ENCODE measurements around the gene HLA-A. TPM values are rescaled to one million over a fixed set of nuclear protein-coding genes. Genes with fewer than 3 reads are reported as not detected.
A peak's percentile ranks its signal among the peaks of the same experiment; 100 is the strongest.

Gene HLA-A
- 173 and 203 TPM in 2 replicates for total RNA-seq (2014; rRNA removed; shearing (Covaris generic))
- polyA plus RNA-seq (2016; fragmentation: Nextera tagmentation; extraction: Ambion mirVana) = 170 and 180 TPM in 2 replicates
- long read RNA-seq, transcript HLA-A-203 (8 exons, 1,611 nt) = major isoform, 255 of 286 reads
- long read RNA-seq, partial matches to known transcripts = 16 of 286 reads
- long read RNA-seq, other reads (novel, unspliced or antisense) = 15 of 286 reads

DNA sequence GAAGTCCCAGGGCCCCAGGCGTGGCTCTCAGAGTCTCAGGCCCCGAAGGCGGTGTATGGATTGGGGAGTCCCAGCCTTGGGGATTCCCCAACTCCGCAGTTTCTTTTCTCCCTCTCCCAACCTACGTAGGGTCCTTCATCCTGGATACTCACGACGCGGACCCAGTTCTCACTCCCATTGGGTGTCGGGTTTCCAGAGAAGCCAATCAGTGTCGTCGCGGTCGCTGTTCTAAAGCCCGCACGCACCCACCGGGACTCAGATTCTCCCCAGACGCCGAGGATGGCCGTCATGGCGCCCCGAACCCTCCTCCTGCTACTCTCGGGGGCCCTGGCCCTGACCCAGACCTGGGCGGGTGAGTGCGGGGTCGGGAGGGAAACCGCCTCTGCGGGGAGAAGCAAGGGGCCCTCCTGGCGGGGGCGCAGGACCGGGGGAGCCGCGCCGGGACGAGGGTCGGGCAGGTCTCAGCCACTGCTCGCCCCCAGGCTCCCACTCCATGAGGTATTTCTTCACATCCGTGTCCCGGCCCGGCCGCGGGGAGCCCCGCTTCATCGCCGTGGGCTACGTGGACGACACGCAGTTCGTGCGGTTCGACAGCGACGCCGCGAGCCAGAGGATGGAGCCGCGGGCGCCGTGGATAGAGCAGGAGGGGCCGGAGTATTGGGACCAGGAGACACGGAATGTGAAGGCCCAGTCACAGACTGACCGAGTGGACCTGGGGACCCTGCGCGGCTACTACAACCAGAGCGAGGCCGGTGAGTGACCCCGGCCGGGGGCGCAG lies at the start of gene HLA-A:
Gene HLA-A (plus strand): TSS at position 258 of the 778 bp plus-strand sequence. CDS start 22 bp downstream, at position 280.
- peaks cover 35% of the 10 kb centered on the region for H3K36me3 Mint-ChIP-seq (ENCODE audit: low read depth)
- Histone ChIP-seq H3K4me1 (ENCODE audit: insufficient read depth) (no peaks in the 10 kb centered on the region), H3K79me2 (replicated peaks; ENCODE audit: insufficient read depth) (no peaks in the 10 kb centered on the region), H3K9me2 (ENCODE audit: insufficient read depth) (no peaks in the 10 kb centered on the region), H3K27me3 (ENCODE audit: insufficient read depth) (no peaks in the 10 kb centered on the region), H4K20me1 (replicated peaks; ENCODE audit: insufficient read depth) (no peaks in the 10 kb centered on the region), H3F3A (replicated peaks; ENCODE audit: low read depth) (no peaks in the 10 kb centered on the region), H2AFZ (no peak within 1 kb of the TSS), H3K36me3 (ENCODE audit: insufficient read depth) (no peaks in the 10 kb centered on the region), H3K4me3 (peak within 1 kb of the TSS; percentile 52), H3K27ac (ENCODE audit: low read depth) (no peak within 1 kb of the TSS), H3K4me2 (peak within 1 kb of the TSS; percentile 60; the same call in 1 of the 2 replicates)
- H3K27ac Mint-ChIP-seq = no peak within 1 kb of the TSS
- ATAC-seq = peak; percentile 94
- H3K4me3 Mint-ChIP-seq = peak within 1 kb of the TSS; percentile 87
- TF ChIP-seq EZH2 (IDR thresholded peaks at IDR 0.05; ENCODE audit: low read depth, unreplicated experiment) (no peak), ZNF114 (CRISPR knock-in tag; IDR thresholded peaks at IDR 0.05) (no peak), STAT1 (IDR thresholded peaks at IDR 0.05; ENCODE audit: unreplicated experiment) (no peak), NANOG (IDR thresholded peaks at IDR 0.05; ENCODE audit: borderline replicate concordance) (no peak), POLR2AphosphoS5 (IDR thresholded peaks at IDR 0.05; ENCODE audit: low read depth) (peak; percentile 82), JUNB (IDR thresholded peaks at IDR 0.05; ENCODE audit: unreplicated experiment) (no peak), ZNF331 (CRISPR knock-in tag; IDR thresholded peaks at IDR 0.05; ENCODE audit: low read depth) (no peak), CREB1 (CRISPR knock-in tag; IDR thresholded peaks at IDR 0.05; ENCODE audit: low read depth) (peak; percentile 91)
- TF ChIP-seq, protein P1, sequence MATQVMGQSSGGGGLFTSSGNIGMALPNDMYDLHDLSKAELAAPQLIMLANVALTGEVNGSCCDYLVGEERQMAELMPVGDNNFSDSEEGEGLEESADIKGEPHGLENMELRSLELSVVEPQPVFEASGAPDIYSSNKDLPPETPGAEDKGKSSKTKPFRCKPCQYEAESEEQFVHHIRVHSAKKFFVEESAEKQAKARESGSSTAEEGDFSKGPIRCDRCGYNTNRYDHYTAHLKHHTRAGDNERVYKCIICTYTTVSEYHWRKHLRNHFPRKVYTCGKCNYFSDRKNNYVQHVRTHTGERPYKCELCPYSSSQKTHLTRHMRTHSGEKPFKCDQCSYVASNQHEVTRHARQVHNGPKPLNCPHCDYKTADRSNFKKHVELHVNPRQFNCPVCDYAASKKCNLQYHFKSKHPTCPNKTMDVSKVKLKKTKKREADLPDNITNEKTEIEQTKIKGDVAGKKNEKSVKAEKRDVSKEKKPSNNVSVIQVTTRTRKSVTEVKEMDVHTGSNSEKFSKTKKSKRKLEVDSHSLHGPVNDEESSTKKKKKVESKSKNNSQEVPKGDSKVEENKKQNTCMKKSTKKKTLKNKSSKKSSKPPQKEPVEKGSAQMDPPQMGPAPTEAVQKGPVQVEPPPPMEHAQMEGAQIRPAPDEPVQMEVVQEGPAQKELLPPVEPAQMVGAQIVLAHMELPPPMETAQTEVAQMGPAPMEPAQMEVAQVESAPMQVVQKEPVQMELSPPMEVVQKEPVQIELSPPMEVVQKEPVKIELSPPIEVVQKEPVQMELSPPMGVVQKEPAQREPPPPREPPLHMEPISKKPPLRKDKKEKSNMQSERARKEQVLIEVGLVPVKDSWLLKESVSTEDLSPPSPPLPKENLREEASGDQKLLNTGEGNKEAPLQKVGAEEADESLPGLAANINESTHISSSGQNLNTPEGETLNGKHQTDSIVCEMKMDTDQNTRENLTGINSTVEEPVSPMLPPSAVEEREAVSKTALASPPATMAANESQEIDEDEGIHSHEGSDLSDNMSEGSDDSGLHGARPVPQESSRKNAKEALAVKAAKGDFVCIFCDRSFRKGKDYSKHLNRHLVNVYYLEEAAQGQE (IDR thresholded peaks at IDR 0.05; ENCODE audit: unreplicated experiment) = no peak
- TF ChIP-seq, protein P2, sequence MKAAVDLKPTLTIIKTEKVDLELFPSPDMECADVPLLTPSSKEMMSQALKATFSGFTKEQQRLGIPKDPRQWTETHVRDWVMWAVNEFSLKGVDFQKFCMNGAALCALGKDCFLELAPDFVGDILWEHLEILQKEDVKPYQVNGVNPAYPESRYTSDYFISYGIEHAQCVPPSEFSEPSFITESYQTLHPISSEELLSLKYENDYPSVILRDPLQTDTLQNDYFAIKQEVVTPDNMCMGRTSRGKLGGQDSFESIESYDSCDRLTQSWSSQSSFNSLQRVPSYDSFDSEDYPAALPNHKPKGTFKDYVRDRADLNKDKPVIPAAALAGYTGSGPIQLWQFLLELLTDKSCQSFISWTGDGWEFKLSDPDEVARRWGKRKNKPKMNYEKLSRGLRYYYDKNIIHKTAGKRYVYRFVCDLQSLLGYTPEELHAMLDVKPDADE (IDR thresholded peaks at IDR 0.05) = no peak
- TF ChIP-seq, protein P3, sequence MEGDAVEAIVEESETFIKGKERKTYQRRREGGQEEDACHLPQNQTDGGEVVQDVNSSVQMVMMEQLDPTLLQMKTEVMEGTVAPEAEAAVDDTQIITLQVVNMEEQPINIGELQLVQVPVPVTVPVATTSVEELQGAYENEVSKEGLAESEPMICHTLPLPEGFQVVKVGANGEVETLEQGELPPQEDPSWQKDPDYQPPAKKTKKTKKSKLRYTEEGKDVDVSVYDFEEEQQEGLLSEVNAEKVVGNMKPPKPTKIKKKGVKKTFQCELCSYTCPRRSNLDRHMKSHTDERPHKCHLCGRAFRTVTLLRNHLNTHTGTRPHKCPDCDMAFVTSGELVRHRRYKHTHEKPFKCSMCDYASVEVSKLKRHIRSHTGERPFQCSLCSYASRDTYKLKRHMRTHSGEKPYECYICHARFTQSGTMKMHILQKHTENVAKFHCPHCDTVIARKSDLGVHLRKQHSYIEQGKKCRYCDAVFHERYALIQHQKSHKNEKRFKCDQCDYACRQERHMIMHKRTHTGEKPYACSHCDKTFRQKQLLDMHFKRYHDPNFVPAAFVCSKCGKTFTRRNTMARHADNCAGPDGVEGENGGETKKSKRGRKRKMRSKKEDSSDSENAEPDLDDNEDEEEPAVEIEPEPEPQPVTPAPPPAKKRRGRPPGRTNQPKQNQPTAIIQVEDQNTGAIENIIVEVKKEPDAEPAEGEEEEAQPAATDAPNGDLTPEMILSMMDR (conservative IDR thresholded peaks at IDR 0.05; ENCODE audit: low read depth in 2 of 2) = no peak
- H3K27me3 Mint-ChIP-seq (ENCODE audit: insufficient read depth, low read depth, poor library complexity) = peaks cover 14% of the 10 kb centered on the region
- H3K9me3 Mint-ChIP-seq = peaks cover 10% of the 10 kb centered on the region
- peak; percentile 98 for DNase-seq (ENCODE audit: low spot score)
- peaks cover 24% of the 10 kb centered on the region for H3K4me1 Mint-ChIP-seq
